ENCODE data around the gene MTCL3.

DNA sequence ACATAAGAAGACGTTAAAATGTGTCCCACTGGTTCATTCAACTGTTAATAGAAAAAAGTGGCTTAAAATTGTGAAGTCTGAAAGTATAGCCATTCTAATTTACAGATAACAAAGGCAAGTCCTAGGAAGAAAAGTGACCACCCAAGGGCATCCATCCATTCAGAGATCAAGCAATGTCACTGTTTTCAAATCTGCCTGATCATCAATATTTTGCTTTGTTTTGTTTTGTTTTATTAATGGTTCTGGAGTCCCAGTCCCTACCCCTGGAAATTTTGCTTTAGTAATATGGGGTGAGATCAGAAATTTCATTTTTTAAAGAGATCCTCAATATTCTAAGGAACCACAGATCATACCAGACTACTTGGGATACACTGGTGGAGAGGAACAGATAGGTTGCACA, 77.3 kb downstream of the MTCL3 start:
- no peak for TF ChIP-seq POLR2AphosphoS5 (IDR thresholded peaks at IDR 0.05)
- TF ChIP-seq, protein P1, sequence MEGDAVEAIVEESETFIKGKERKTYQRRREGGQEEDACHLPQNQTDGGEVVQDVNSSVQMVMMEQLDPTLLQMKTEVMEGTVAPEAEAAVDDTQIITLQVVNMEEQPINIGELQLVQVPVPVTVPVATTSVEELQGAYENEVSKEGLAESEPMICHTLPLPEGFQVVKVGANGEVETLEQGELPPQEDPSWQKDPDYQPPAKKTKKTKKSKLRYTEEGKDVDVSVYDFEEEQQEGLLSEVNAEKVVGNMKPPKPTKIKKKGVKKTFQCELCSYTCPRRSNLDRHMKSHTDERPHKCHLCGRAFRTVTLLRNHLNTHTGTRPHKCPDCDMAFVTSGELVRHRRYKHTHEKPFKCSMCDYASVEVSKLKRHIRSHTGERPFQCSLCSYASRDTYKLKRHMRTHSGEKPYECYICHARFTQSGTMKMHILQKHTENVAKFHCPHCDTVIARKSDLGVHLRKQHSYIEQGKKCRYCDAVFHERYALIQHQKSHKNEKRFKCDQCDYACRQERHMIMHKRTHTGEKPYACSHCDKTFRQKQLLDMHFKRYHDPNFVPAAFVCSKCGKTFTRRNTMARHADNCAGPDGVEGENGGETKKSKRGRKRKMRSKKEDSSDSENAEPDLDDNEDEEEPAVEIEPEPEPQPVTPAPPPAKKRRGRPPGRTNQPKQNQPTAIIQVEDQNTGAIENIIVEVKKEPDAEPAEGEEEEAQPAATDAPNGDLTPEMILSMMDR (IDR thresholded peaks at IDR 0.05 in 8 of 11, conservative IDR thresholded peaks at IDR 0.05 in 3 of 11): no peak

Data from spleen (tissue), 7 donors.